GM10266 (cell line): ENCODE data around the gene OR9A4.

Source experiments
- DNase-seq: peaks from one replicate; pipeline ENCODE4 v3.0.0; 2012; ENCODE audit errors: extremely low spot score
- TF ChIP-seq, protein P1 (sequence below): IDR thresholded peaks from 2 replicates; pipeline ENCODE4 v1.5.1; 2012; ENCODE audit warnings: mild to moderate bottlenecking, low read depth; ENCODE audit not compliant: control insufficient read depth, insufficient read depth; ENCODE audit errors: missing control alignments

The OR9A4 gene

DNA sequence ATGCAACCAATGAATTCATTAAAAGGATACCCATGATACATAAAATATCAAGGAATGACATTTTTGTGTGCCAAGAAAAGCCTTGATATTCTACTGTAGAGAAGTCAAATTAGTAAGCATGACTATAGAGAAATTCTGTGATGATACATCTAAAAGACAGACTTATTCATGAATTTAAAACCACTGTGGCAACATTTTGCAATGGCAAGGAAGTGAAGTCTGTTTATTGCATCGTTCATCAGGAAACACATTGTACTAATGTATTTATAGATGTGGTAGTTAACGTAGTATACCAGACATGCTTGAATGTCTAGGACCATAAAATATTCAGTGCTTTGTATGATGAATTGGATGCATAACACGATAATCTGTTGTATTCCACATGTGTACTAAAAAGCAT is 39.9 kb downstream of the OR9A4 start:
- TF ChIP-seq, protein P1, sequence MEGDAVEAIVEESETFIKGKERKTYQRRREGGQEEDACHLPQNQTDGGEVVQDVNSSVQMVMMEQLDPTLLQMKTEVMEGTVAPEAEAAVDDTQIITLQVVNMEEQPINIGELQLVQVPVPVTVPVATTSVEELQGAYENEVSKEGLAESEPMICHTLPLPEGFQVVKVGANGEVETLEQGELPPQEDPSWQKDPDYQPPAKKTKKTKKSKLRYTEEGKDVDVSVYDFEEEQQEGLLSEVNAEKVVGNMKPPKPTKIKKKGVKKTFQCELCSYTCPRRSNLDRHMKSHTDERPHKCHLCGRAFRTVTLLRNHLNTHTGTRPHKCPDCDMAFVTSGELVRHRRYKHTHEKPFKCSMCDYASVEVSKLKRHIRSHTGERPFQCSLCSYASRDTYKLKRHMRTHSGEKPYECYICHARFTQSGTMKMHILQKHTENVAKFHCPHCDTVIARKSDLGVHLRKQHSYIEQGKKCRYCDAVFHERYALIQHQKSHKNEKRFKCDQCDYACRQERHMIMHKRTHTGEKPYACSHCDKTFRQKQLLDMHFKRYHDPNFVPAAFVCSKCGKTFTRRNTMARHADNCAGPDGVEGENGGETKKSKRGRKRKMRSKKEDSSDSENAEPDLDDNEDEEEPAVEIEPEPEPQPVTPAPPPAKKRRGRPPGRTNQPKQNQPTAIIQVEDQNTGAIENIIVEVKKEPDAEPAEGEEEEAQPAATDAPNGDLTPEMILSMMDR, result no peak
- no peak for DNase-seq

DNA sequence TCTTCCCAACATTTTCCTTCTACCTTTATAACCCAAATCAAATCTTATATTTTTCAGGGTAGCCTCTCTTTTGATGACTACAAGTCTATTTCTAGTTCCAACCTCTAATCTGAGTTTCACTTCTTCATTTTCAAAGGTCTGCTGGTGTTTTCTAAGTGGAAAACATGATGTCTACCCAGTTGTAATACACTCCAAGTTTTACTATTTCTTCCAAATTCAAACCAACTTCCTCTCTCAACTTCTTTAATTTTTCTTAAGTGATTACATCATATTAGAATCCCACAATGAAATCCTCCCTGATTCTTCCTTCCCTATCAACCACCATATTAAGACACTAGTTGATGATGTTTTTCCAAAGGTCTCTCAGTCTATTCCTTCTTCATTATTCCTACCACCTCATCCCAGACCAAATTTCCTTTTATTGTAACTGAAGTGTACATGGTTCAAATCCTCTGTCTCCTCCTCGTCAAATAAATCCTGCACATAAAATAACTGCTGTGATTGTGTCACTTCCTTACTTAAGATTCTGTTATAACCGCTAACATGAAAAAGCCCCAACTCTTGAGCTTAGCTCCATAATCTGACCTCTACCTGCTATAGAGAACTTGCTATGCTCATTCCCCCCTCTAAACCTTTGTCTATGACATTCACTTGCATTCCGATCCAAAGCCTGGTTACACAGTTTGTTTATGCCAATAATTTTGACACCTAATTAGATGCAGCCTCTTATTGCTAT is 44.7 kb downstream of the OR9A4 start:
- TF ChIP-seq, protein P1, result no peak
- peak; percentile 12 for DNase-seq
